Measurements from ENCODE around the gene STS.

The STS gene

DNA sequence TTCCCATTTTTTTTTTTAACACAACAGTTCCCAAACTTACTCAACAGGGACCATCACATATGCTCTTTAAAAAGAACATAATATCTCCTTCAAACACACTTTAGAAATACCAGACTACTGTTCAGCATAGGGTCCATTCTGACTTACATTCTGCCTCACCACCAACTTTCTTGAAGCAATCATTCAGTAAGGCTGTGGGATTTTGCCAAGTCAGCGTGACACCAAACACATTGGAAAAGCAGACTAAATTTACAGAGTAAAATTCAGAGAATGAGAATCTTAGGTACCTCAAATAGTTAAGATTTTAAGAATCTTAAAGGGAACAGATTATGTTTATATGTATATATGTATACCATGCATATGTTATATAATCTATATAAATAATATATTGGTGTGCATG is 7.7 kb downstream of the STS start:
- H3K4me1 ChIP-seq (ENCODE audit: control insufficient read depth, low read length): peaks cover 8% of the 10 kb centered on the region; the same call in 1 of the 2 replicates
- no peaks in the 10 kb centered on the region for H3K9me3 ChIP-seq (ENCODE audit: control insufficient read depth, insufficient read depth, low read length)
- no peaks in the 10 kb centered on the region; the same call in 1 of the 2 replicates for H3K79me2 ChIP-seq (ENCODE audit: control insufficient read depth, low read length)

DNA sequence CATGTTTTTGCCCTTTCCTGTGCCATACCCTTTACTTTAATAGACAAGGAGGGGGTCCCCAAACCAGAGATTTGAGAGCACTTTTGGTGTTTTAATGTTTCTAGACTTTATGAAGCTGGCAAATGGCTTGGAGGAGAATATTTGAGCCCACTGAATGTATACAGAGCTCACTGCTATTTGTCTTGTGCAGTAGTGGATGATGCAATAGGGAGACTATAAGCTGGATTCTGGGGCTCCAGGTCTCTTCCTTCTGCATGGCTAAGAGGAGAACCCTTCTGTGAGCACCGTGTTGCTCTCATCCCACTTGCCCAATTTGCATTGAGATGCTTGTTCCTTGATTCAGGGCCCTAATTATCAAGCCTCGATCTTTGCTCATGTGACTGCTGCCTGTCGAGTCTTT is 9.4 kb downstream of the STS start:
- H3K27ac ChIP-seq (ENCODE audit: low read depth, low read length): no peak overlapping the region
- H4K20me1 ChIP-seq (ENCODE audit: control insufficient read depth, insufficient read depth, low read depth, low read length): no peaks in the 10 kb centered on the region
- H3K4me1 ChIP-seq (ENCODE audit: control insufficient read depth, low read length): peaks cover 9% of the 10 kb centered on the region; the same call in 1 of the 2 replicates
- H3K79me2 ChIP-seq (ENCODE audit: control insufficient read depth, low read length): no peaks in the 10 kb centered on the region
- no peak overlapping the region for H3K4me3 ChIP-seq (ENCODE audit: low read length)
- H3K27me3 ChIP-seq (ENCODE audit: control insufficient read depth, low read length): no peaks in the 10 kb centered on the region
- H3K4me2 ChIP-seq (ENCODE audit: low read length): no peak overlapping the region
- H3K9me3 ChIP-seq (ENCODE audit: control insufficient read depth, insufficient read depth, low read length): no peaks in the 10 kb centered on the region
- H3F3A ChIP-seq (ENCODE audit: control insufficient read depth, insufficient read depth): no peaks in the 10 kb centered on the region
- no peaks in the 10 kb centered on the region for H3K36me3 ChIP-seq (ENCODE audit: control insufficient read depth, low read length)
- TF ChIP-seq CTCF (IDR thresholded peaks at IDR 0.05; ENCODE audit: low read depth, low read length, poor library complexity, severe bottlenecking): no peak
- no peak for TF ChIP-seq EZH2phosphoT487 (IDR thresholded peaks at IDR 0.05; ENCODE audit: borderline replicate concordance, low read length)
- no peaks in the 10 kb centered on the region for H3K9me2 ChIP-seq (replicated peaks; ENCODE audit: control insufficient read depth, low read length)

More for the DNA sequence above, 7.7 kb downstream of the STS start:
- no peaks in the 10 kb centered on the region for H3K9me2 ChIP-seq (replicated peaks; ENCODE audit: control insufficient read depth, low read length)
- H3K4me2 ChIP-seq (ENCODE audit: low read length): no peak overlapping the region
- H3K27ac ChIP-seq (ENCODE audit: low read depth, low read length): no peak overlapping the region
- H4K20me1 ChIP-seq (ENCODE audit: control insufficient read depth, insufficient read depth, low read depth, low read length): no peaks in the 10 kb centered on the region
- H3F3A ChIP-seq (ENCODE audit: control insufficient read depth, insufficient read depth): no peaks in the 10 kb centered on the region
- no peaks in the 10 kb centered on the region for H3K27me3 ChIP-seq (ENCODE audit: control insufficient read depth, low read length)
- no peaks in the 10 kb centered on the region for H3K36me3 ChIP-seq (ENCODE audit: control insufficient read depth, low read length)
- H3K4me3 ChIP-seq (ENCODE audit: low read length): no peak overlapping the region
- TF ChIP-seq EZH2phosphoT487 (IDR thresholded peaks at IDR 0.05; ENCODE audit: borderline replicate concordance, low read length): no peak
- TF ChIP-seq CTCF (IDR thresholded peaks at IDR 0.05; ENCODE audit: low read depth, low read length, poor library complexity, severe bottlenecking): no peak

DNA sequence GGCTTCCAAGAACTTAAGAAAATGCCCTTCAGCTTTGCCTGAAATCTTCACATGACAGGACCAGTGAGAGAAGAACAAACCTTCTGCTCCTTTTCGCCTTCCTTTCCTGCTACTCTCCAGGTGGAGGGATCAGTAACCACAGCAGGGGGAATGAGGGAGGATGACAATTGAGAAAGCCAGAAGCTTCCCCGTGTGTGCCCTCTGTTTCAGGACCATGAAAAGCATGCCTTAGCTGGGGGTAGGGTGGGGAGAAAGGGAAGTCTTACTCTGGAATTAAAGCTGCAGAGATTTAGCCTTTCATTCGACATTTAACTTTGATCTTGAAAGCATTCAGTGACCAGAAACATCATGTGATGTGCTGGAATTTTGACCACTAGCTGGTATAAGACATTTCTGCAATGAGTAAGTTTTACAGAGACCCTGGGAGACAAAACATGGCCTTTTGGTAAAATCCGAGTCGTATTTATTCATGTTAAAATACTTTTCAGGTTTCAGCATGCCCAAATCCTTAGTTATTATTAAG is 11.0 kb downstream of the STS start:
- H3K9me2 ChIP-seq (replicated peaks; ENCODE audit: control insufficient read depth, low read length): no peaks in the 10 kb centered on the region
- H3K27ac ChIP-seq (ENCODE audit: low read depth, low read length): no peak overlapping the region
- no peaks in the 10 kb centered on the region for H3F3A ChIP-seq (ENCODE audit: control insufficient read depth, insufficient read depth)
- H3K4me2 ChIP-seq (ENCODE audit: low read length): no peak overlapping the region
- TF ChIP-seq EZH2phosphoT487 (IDR thresholded peaks at IDR 0.05; ENCODE audit: borderline replicate concordance, low read length) (no peak), CTCF (IDR thresholded peaks at IDR 0.05; ENCODE audit: low read depth, low read length, poor library complexity, severe bottlenecking) (no peak)
- H4K20me1 ChIP-seq (ENCODE audit: control insufficient read depth, insufficient read depth, low read depth, low read length): no peaks in the 10 kb centered on the region
- no peaks in the 10 kb centered on the region for H3K36me3 ChIP-seq (ENCODE audit: control insufficient read depth, low read length)
- H3K4me1 ChIP-seq (ENCODE audit: control insufficient read depth, low read length): peaks cover 9% of the 10 kb centered on the region; the same call in 1 of the 2 replicates
- H3K79me2 ChIP-seq (ENCODE audit: control insufficient read depth, low read length): no peaks in the 10 kb centered on the region
- H3K9me3 ChIP-seq (ENCODE audit: control insufficient read depth, insufficient read depth, low read length): no peaks in the 10 kb centered on the region
- H3K27me3 ChIP-seq (ENCODE audit: control insufficient read depth, low read length): no peaks in the 10 kb centered on the region
- H3K4me3 ChIP-seq (ENCODE audit: low read length): no peak overlapping the region

Data from DOHH2 (cell line).